GM13976 (cell line): ENCODE measurements around the gene DICER1.

ENCODE experiments used
- DNase-seq: peaks from one replicate; pipeline ENCODE4 v3.0.0; 2012; ENCODE audit warnings: low spot score
- CTCF ChIP-seq: IDR thresholded peaks from 2 replicates; pipeline ENCODE4 v1.5.1; 2012; ENCODE audit warnings: borderline replicate concordance, mild to moderate bottlenecking; ENCODE audit not compliant: insufficient read depth; ENCODE audit errors: extremely low read depth, missing control alignments, control extremely low read depth
- in situ Hi-C: fragments of 300-500 bp; cut with MboI; formaldehyde crosslinking; loops from one replicate; pipeline ENCODE4 v1.12.0; 2022; ENCODE audit warnings: low sequenced_read_pairs, mixed read lengths, inconsistent platforms; ENCODE audit not compliant: unreplicated experiment

DICER1 gene

GRCh38 chr14:95150910-95151309 lies 6.4 kb downstream of the DICER1 start:
- TF ChIP-seq CTCF = no peak
- no peak for DNase-seq
- in situ Hi-C loops = no loop called here

- TF ChIP-seq CTCF = no peak
- in situ Hi-C loops = loop anchor here (25.0 kb wide), 1 partner anchor 1162 kb away; the partner anchor contains the start of genes ASB2 and CCDC197
- no peak for DNase-seq
Observed at GRCh38 chr14:95149441-95149840, 7.9 kb downstream of the DICER1 start.

GRCh38 chr14:95147597-95147996 lies 9.7 kb downstream of the DICER1 start:
- DNase-seq = no peak
- in situ Hi-C loops = loop anchor here (25.0 kb wide), 1 partner anchor 1160 kb away; the partner anchor contains the start of genes ASB2 and CCDC197
- TF ChIP-seq CTCF = no peak

- DNase-seq = no peak
- no peak for TF ChIP-seq CTCF
- in situ Hi-C loops = loop anchor here (25.0 kb wide), 1 partner anchor 1159 kb away; the partner anchor contains the start of genes ASB2 and CCDC197
Observed at GRCh38 chr14:95146079-95146771, 11.1 kb downstream of the DICER1 start.

- in situ Hi-C loops = loop anchor here (25.0 kb wide), 1 partner anchor 1158 kb away; the partner anchor contains the start of genes ASB2 and CCDC197
- DNase-seq = no peak
- no peak for TF ChIP-seq CTCF
Observed at GRCh38 chr14:95144849-95145248, 12.5 kb downstream of the DICER1 start.

GRCh38 chr14:95143808-95144620 lies 13.3 kb downstream of the DICER1 start:
- no peak for DNase-seq
- no peak for TF ChIP-seq CTCF
- in situ Hi-C loops = loop anchor here (25.0 kb wide), 1 partner anchor 1157 kb away; the partner anchor contains the start of genes ASB2 and CCDC197
